Inflammatory macrophage treated with lipopolysaccharide for 1 hour (primary cell): Measurements from ENCODE around the gene PROSER2.
"Not testable (repeated sequence)": the region's sequence is repeated elsewhere in the genome, so short reads cannot be mapped to it uniquely, and the experiment has no call there.

Experiments used
- DNase-seq, 2 donors: peaks; one replicate each; pipeline ENCODE4 v3.0.0-alpha.2; 2020 to 2022

The PROSER2 gene

GRCh38 chr10:11837372-11838161, 14.4 kb downstream of the PROSER2 start:
- DNase-seq, result no peak

- no peak for DNase-seq
These were observed 15.2 kb downstream of the PROSER2 start for GRCh38 chr10:11838298-11838852.

- no peak for DNase-seq
These were observed 18.2 kb downstream of the PROSER2 start for GRCh38 chr10:11841375-11841774.

- DNase-seq, result no peak
These were observed 19.3 kb downstream of the PROSER2 start for GRCh38 chr10:11842411-11842810.

GRCh38 chr10:11845113-11845512, 22.0 kb downstream of the PROSER2 start:
- no peak for DNase-seq

GRCh38 chr10:11846542-11846941, 23.4 kb downstream of the PROSER2 start:
- DNase-seq, result no peak

- DNase-seq, result no peak
These were observed 26.1 kb downstream of the PROSER2 start for GRCh38 chr10:11849277-11849676.

GRCh38 chr10:11849911-11850310, 26.8 kb downstream of the PROSER2 start:
- DNase-seq, result peak; percentile 64 to 73

GRCh38 chr10:11851910-11852309, 28.8 kb downstream of the PROSER2 start:
- no peak for DNase-seq

GRCh38 chr10:11852637-11853036, 29.5 kb downstream of the PROSER2 start:
- DNase-seq, result not testable (repeated sequence)

GRCh38 chr10:11853468-11853867, 30.3 kb downstream of the PROSER2 start:
- no peak for DNase-seq

GRCh38 chr10:11854301-11854700, 31.1 kb downstream of the PROSER2 start:
- DNase-seq, result no peak

- DNase-seq, result no peak
These were observed 32.9 kb downstream of the PROSER2 start for GRCh38 chr10:11856089-11856488.

GRCh38 chr10:11856678-11857077, 33.5 kb downstream of the PROSER2 start:
- DNase-seq, result no peak

GRCh38 chr10:11858093-11858492, 34.9 kb downstream of the PROSER2 start:
- DNase-seq, result no peak

- no peak for DNase-seq
These were observed 38.2 kb downstream of the PROSER2 start for GRCh38 chr10:11861341-11861740.

GRCh38 chr10:11861811-11862428, 38.8 kb downstream of the PROSER2 start:
- no peak for DNase-seq

- no peak for DNase-seq
These were observed 40.4 kb downstream of the PROSER2 start for GRCh38 chr10:11863353-11864109.

GRCh38 chr10:11864727-11865126, 41.6 kb downstream of the PROSER2 start:
- DNase-seq, result no peak

- DNase-seq, result no peak
These were observed 42.4 kb downstream of the PROSER2 start for GRCh38 chr10:11865561-11865960.

- no peak for DNase-seq
These were observed 43.2 kb downstream of the PROSER2 start for GRCh38 chr10:11866199-11866925.

- no peak for DNase-seq
These were observed 46.1 kb downstream of the PROSER2 start for GRCh38 chr10:11869219-11869618.
